HEK293 (cell line): ENCODE results near the gene ZFHX3.

Experiments used
- ATF2 ChIP-seq: fragments of 450-650 bp; formaldehyde crosslinking; IDR thresholded peaks from 2 replicates; pipeline ENCODE4 v1.5.1; 2016; ENCODE audit warnings: missing biosample characterization, missing genetic modification characterization, low read depth
- CTCF ChIP-seq: fragments of 450-650 bp; formaldehyde crosslinking; IDR thresholded peaks from 2 replicates; pipeline ENCODE4 v1.5.1; 2016; ENCODE audit warnings: missing biosample characterization, missing genetic modification characterization
- GLIS2 ChIP-seq: fragments of 450-650 bp; formaldehyde crosslinking; IDR thresholded peaks from 2 replicates; pipeline ENCODE4 v1.5.1; 2016; ENCODE audit warnings: missing biosample characterization, missing genetic modification characterization
- KLF10 ChIP-seq: fragments of 450-650 bp; IDR thresholded peaks from 2 replicates; pipeline ENCODE4 v1.5.1; 2018; ENCODE audit warnings: missing biosample characterization, mild to moderate bottlenecking, missing genetic modification characterization
- OSR2 ChIP-seq: fragments of 450-650 bp; formaldehyde crosslinking; IDR thresholded peaks from 2 replicates; pipeline ENCODE4 v1.5.1; 2016; ENCODE audit warnings: missing biosample characterization, missing genetic modification characterization
- SP3 ChIP-seq: fragments of 450-650 bp; formaldehyde crosslinking; IDR thresholded peaks from 2 replicates; pipeline ENCODE4 v1.5.1; 2016; ENCODE audit warnings: missing biosample characterization, missing genetic modification characterization
- TCF7L2 ChIP-seq: IDR thresholded peaks from 2 replicates; pipeline ENCODE4 v1.6.1; 2011; ENCODE audit warnings: low read depth, mild to moderate bottlenecking, inconsistent platforms, low read length, moderate library complexity, borderline replicate concordance
- ZBTB44 ChIP-seq: fragments of 450-650 bp; IDR thresholded peaks from 2 replicates; pipeline ENCODE4 v1.5.1; 2018; ENCODE audit warnings: missing biosample characterization, mild to moderate bottlenecking, missing genetic modification characterization
- ZNF121 ChIP-seq: fragments of 450-650 bp; formaldehyde crosslinking; IDR thresholded peaks from 2 replicates; pipeline ENCODE4 v1.5.1; 2016; ENCODE audit warnings: missing biosample characterization, missing genetic modification characterization
- ZNF138 ChIP-seq: fragments of 450-650 bp; formaldehyde crosslinking; IDR thresholded peaks from 2 replicates; pipeline ENCODE4 v1.5.1; 2016; ENCODE audit warnings: missing biosample characterization, missing genetic modification characterization, borderline replicate concordance
- ZNF146 ChIP-seq: fragments of 450-650 bp; formaldehyde crosslinking; IDR thresholded peaks from 2 replicates; pipeline ENCODE4 v1.5.1; 2016; ENCODE audit warnings: missing biosample characterization, missing genetic modification characterization
- ZNF157 ChIP-seq: fragments of 450-650 bp; formaldehyde crosslinking; IDR thresholded peaks from 2 replicates; pipeline ENCODE4 v1.5.1; 2016; ENCODE audit warnings: missing biosample characterization, missing genetic modification characterization
- ZNF221 ChIP-seq: fragments of 450-650 bp; formaldehyde crosslinking; IDR thresholded peaks from 2 replicates; pipeline ENCODE4 v1.5.1; 2017; ENCODE audit warnings: missing biosample characterization, missing genetic modification characterization, borderline replicate concordance
- ZNF248 ChIP-seq: fragments of 450-650 bp; formaldehyde crosslinking; IDR thresholded peaks from 2 replicates; pipeline ENCODE4 v1.5.1; 2017; ENCODE audit warnings: missing biosample characterization, missing genetic modification characterization
- ZNF266 ChIP-seq: fragments of 450-650 bp; formaldehyde crosslinking; IDR thresholded peaks from 2 replicates; pipeline ENCODE4 v1.5.1; 2016; ENCODE audit warnings: missing biosample characterization, missing genetic modification characterization, low read depth
- ZNF292 ChIP-seq: fragments of 450-650 bp; formaldehyde crosslinking; IDR thresholded peaks from 2 replicates; pipeline ENCODE4 v1.5.1; 2016; ENCODE audit warnings: low read depth, missing biosample characterization, missing genetic modification characterization, borderline replicate concordance
- ZNF37A ChIP-seq: fragments of 450-650 bp; IDR thresholded peaks from 2 replicates; pipeline ENCODE4 v1.5.1; 2018; ENCODE audit warnings: missing biosample characterization, missing genetic modification characterization
- ZNF391 ChIP-seq: fragments of 450-650 bp; formaldehyde crosslinking; IDR thresholded peaks from 2 replicates; pipeline ENCODE4 v1.5.1; 2016; ENCODE audit warnings: low read depth, missing biosample characterization, missing genetic modification characterization, borderline replicate concordance
- ZNF404 ChIP-seq: fragments of 450-650 bp; formaldehyde crosslinking; IDR thresholded peaks from 2 replicates; pipeline ENCODE4 v1.5.1; 2017; ENCODE audit warnings: missing biosample characterization, missing genetic modification characterization
- ZNF596 ChIP-seq: fragments of 450-650 bp; IDR thresholded peaks from 2 replicates; pipeline ENCODE4 v1.5.0; 2018; ENCODE audit warnings: missing biosample characterization, mild to moderate bottlenecking, missing genetic modification characterization, moderate library complexity
- ZNF645 ChIP-seq: fragments of 450-650 bp; formaldehyde crosslinking; IDR thresholded peaks from 2 replicates; pipeline ENCODE4; 2016; ENCODE audit warnings: missing biosample characterization, missing genetic modification characterization
- ZNF654 ChIP-seq: fragments of 450-650 bp; formaldehyde crosslinking; IDR thresholded peaks from 2 replicates; pipeline ENCODE4 v1.5.1; 2016; ENCODE audit warnings: low read depth, missing biosample characterization, missing genetic modification characterization
- ZNF660 ChIP-seq: fragments of 450-650 bp; IDR thresholded peaks from 2 replicates; pipeline ENCODE4 v1.5.1; 2018; ENCODE audit warnings: missing biosample characterization, mild to moderate bottlenecking, missing genetic modification characterization
- ZNF776 ChIP-seq: fragments of 450-650 bp; formaldehyde crosslinking; IDR thresholded peaks from 2 replicates; pipeline ENCODE4 v1.5.0; 2017; ENCODE audit warnings: missing biosample characterization, missing genetic modification characterization, borderline replicate concordance
- ZNF792 ChIP-seq: fragments of 450-650 bp; formaldehyde crosslinking; IDR thresholded peaks from 2 replicates; pipeline ENCODE4 v1.5.1; 2016; ENCODE audit warnings: missing biosample characterization, missing genetic modification characterization
- ZSCAN18 ChIP-seq: fragments of 450-650 bp; formaldehyde crosslinking; IDR thresholded peaks from 2 replicates; pipeline ENCODE4 v1.5.1; 2016; ENCODE audit warnings: missing biosample characterization, missing genetic modification characterization
- ZSCAN5A ChIP-seq: fragments of 450-650 bp; formaldehyde crosslinking; IDR thresholded peaks from 2 replicates; pipeline ENCODE4 v1.5.1; 2016; ENCODE audit warnings: missing biosample characterization, missing genetic modification characterization
- ZXDB ChIP-seq: fragments of 450-650 bp; formaldehyde crosslinking; IDR thresholded peaks from 2 replicates; pipeline ENCODE4 v1.5.1; 2016; ENCODE audit warnings: missing biosample characterization, missing genetic modification characterization
- TF ChIP-seq, protein P1 (sequence below): fragments of 450-650 bp; formaldehyde crosslinking; IDR thresholded peaks from 2 replicates; pipeline ENCODE4 v1.5.1; 2017; ENCODE audit warnings: missing biosample characterization, missing genetic modification characterization

ZFHX3 gene

DNA sequence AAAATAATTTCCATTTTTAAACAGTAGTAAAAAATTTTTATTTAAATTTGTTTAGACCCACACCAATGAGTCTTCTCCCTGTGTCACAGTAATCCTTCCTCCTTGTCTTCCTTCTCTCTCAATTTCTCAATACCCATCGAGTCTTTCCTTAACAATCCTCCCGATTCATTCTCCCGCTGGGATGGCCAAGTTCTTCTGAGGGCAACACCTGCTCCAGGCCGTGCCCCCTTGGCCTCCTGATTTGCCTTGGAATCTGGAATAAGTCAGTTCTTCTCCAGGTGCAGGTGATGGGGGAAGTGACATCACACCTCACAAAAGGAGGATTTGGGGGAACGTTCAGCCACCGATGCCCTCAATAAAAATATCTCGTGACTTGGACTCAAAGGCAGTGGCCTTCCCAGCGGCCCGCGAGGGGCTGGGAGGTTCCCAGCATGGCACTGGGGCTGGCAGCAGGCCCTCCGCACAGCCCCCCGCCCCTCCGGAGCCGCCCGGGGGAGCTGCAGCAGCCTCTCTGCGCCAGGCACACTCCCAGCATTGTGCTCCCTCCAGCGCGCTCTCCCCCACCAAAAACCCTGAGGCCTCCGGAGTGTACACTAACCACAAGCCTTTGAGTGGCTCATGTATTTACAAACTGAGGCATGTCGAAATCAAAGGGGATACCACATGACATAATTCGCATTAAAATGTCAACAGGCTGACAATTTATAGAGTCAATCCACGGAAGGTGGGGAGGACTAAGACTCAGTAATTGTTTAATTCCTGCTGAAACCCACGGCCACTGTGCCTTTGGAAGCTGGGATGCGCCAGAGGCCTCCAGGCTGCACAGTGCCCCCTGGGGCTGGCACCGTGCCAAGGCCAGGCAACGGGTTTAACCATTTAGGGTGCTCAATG, 120.5 kb downstream of the ZFHX3 start (continued):
- peak; percentile 92; the same call in 1 of the 2 replicates for TF ChIP-seq ZNF391 (tag by site-specific recombination)
- peak; percentile 92; the same call in 1 of the 2 replicates for TF ChIP-seq ZNF645
- no peak for TF ChIP-seq ZNF266
- TF ChIP-seq ATF2 (tag by site-specific recombination) = peak; percentile 88
- peak; percentile 97 for TF ChIP-seq OSR2
- peak; percentile 58; the same call in 1 of the 2 replicates for TF ChIP-seq ZNF776 (tag by site-specific recombination)
- TF ChIP-seq GLIS2 (tag by site-specific recombination) = peak; percentile 83
- TF ChIP-seq ZBTB44 (tag by site-specific recombination) = peak; percentile 96
- TF ChIP-seq ZNF157 (tag by site-specific recombination) = no peak
- peak; percentile 39; the same call in 1 of the 2 replicates for TF ChIP-seq ZNF792 (tag by site-specific recombination)
- peak; percentile 98 for TF ChIP-seq ZNF660 (tag by site-specific recombination)
- TF ChIP-seq ZNF404 = no peak
- TF ChIP-seq SP3 = no peak
- peak; percentile 93 for TF ChIP-seq TCF7L2
- peak; percentile 96 for TF ChIP-seq ZXDB (tag by site-specific recombination)
- TF ChIP-seq ZNF37A (tag by site-specific recombination) = no peak; the same call in 1 of the 2 replicates
- peak; percentile 58; the same call in 1 of the 2 replicates for TF ChIP-seq ZNF596 (tag by site-specific recombination)
- no peak; the same call in 1 of the 2 replicates for TF ChIP-seq CTCF
- 0 out of 2 replicates have a peak, but pooled peaks have one; percentile 31 for TF ChIP-seq ZNF221 (tag by site-specific recombination)
- TF ChIP-seq, protein P1, sequence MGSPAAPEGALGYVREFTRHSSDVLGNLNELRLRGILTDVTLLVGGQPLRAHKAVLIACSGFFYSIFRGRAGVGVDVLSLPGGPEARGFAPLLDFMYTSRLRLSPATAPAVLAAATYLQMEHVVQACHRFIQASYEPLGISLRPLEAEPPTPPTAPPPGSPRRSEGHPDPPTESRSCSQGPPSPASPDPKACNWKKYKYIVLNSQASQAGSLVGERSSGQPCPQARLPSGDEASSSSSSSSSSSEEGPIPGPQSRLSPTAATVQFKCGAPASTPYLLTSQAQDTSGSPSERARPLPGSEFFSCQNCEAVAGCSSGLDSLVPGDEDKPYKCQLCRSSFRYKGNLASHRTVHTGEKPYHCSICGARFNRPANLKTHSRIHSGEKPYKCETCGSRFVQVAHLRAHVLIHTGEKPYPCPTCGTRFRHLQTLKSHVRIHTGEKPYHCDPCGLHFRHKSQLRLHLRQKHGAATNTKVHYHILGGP (tag by site-specific recombination) = peak; percentile 70; the same call in 1 of the 2 replicates
- no peak for TF ChIP-seq ZNF654 (tag by site-specific recombination)
- no peak for TF ChIP-seq ZNF138 (tag by site-specific recombination)
- no peak for TF ChIP-seq ZSCAN5A
- 0 out of 2 replicates have a peak, but pooled peaks have one; percentile 17 for TF ChIP-seq ZNF146 (tag by site-specific recombination)
- TF ChIP-seq ZSCAN18 (tag by site-specific recombination) = 0 out of 2 replicates have a peak, but pooled peaks have one; percentile 68
- no peak for TF ChIP-seq ZNF292 (tag by site-specific recombination)
- no peak for TF ChIP-seq ZNF121 (tag by site-specific recombination)
- TF ChIP-seq ZNF248 (tag by site-specific recombination) = no peak
- TF ChIP-seq KLF10 = peak; percentile 85
